Activated CD4-positive, alpha-beta T cell treated with anti-CD3 and anti-CD28 coated beads, Interleukin-2, amount 10 ng/mL, durations not matched to agents 24 days and 14 days (primary cell): Measurements from ENCODE around the gene HAUS1. TPM values are rescaled to one million over a fixed set of nuclear protein-coding genes. Genes with fewer than 3 reads are reported as not detected.

Experiments used
- DNase-seq: peaks from one replicate; pipeline ENCODE4 v3.0.0; 2022
- H3K27ac Mint-ChIP-seq: one replicate; pipeline ENCODE4 v1.8.0; 2022; ENCODE audit warnings: mild to moderate bottlenecking, mixed read lengths
- H3K27me3 Mint-ChIP-seq: one replicate; pipeline ENCODE4 v1.8.0; 2022; ENCODE audit warnings: mixed read lengths
- H3K36me3 Mint-ChIP-seq: one replicate; pipeline ENCODE4 v1.8.0; 2022; ENCODE audit warnings: low read depth, mild to moderate bottlenecking, mixed read lengths
- H3K4me1 Mint-ChIP-seq: one replicate; pipeline ENCODE4 v1.8.0; 2021; ENCODE audit warnings: mixed read lengths
- H3K4me3 Mint-ChIP-seq: one replicate; pipeline ENCODE4 v1.8.0; 2022; ENCODE audit warnings: mild to moderate bottlenecking, moderate library complexity, mixed read lengths
- H3K9me3 Mint-ChIP-seq: one replicate; pipeline ENCODE4 v1.8.0; 2021; ENCODE audit warnings: mixed read lengths
- intact Hi-C: fragments of 100-400 bp; cut with micrococcal nuclease; formaldehyde crosslinking; loops from one replicate; pipeline ENCODE4 v1.15.1; 2023
- total RNA-seq: library from RNA; stranded (reverse); gene quantifications from 2 replicates; pipeline ENCODE4 v1.2.3, GENCODE V29; 2022

The HAUS1 gene
- total RNA-seq, 1 donor from 2014 or later = 49.6 TPM

DNA sequence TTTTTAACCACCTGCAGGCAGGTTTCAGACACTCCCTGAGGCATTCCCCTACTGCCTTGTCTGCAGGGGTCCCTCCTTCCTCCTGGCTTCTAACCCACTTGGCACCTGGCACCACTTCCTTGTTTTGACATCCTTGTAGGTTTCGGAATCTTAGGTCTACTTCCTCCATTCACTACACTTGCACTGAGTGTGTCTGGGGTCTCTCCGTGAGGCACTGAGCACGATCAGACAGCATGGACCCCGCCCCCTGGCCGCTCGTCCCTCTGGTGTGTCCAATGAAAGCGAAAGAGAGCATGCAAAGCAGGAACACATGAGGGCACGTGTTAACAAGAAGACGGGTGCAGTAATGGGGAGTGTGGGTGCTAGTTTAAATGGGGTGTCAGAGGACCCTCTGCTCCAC, 63.8 kb downstream of the HAUS1 start:
- intact Hi-C loops = no loop called here
- Mint-ChIP-seq H3K27ac (peak overlapping the region; percentile 89), H3K9me3 (peaks cover 3% of the 10 kb centered on the region)

DNA sequence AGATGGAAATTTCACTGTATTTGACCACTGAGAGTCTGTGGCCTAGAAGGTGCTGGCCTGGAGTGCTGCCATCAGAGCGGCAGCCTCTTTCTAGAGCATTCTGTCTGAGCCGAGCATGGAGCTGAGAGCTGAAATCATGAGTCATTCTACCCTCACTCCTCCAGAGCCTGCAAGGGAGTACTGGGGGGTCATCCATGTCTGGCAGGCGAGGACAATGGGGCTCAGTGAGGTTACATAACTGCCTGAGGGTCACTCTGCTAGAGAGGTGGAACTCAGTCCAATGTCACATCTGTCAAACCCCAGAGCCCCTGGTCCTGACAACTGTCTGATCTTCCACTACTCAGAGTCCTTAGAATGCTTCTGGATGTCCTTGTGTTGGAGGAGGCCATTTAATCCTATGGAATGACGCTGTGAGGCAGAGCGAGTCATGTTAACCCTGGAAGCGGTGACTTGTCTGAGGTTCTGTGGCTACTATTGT, 65.3 kb downstream of the HAUS1 start:
- Mint-ChIP-seq H3K9me3 (peaks cover 3% of the 10 kb centered on the region), H3K36me3 (peaks cover 2% of the 10 kb centered on the region), H3K4me1 (peaks cover 36% of the 10 kb centered on the region), H3K27me3 (peaks cover 2% of the 10 kb centered on the region), H3K4me3 (no peak overlapping the region), H3K27ac (peak overlapping the region; percentile 35)
- intact Hi-C loops = no loop called here
- no peak for DNase-seq

More for the DNA sequence above, 63.8 kb downstream of the HAUS1 start:
- no peaks in the 10 kb centered on the region for H3K36me3 Mint-ChIP-seq
- peak; percentile 84 for DNase-seq
- peaks cover 2% of the 10 kb centered on the region for H3K27me3 Mint-ChIP-seq
- H3K4me3 Mint-ChIP-seq = peak overlapping the region; percentile 65
- H3K4me1 Mint-ChIP-seq = peaks cover 34% of the 10 kb centered on the region

GRCh38 chr18:46171331-46171730, 67.1 kb downstream of the HAUS1 start:
- H3K27me3 Mint-ChIP-seq = peaks cover 2% of the 10 kb centered on the region
- DNase-seq = no peak
- H3K4me1 Mint-ChIP-seq = peaks cover 47% of the 10 kb centered on the region
- H3K9me3 Mint-ChIP-seq = peaks cover 3% of the 10 kb centered on the region
- no peak overlapping the region for H3K27ac Mint-ChIP-seq
- H3K36me3 Mint-ChIP-seq = peaks cover 9% of the 10 kb centered on the region
- intact Hi-C loops = loop anchor here (5.0 to 10.0 kb wide), 2 partner anchors 161 to 743 kb away; partner anchors contain the start of genes KATNAL2 and PIAS2
- no peak overlapping the region for H3K4me3 Mint-ChIP-seq

DNA sequence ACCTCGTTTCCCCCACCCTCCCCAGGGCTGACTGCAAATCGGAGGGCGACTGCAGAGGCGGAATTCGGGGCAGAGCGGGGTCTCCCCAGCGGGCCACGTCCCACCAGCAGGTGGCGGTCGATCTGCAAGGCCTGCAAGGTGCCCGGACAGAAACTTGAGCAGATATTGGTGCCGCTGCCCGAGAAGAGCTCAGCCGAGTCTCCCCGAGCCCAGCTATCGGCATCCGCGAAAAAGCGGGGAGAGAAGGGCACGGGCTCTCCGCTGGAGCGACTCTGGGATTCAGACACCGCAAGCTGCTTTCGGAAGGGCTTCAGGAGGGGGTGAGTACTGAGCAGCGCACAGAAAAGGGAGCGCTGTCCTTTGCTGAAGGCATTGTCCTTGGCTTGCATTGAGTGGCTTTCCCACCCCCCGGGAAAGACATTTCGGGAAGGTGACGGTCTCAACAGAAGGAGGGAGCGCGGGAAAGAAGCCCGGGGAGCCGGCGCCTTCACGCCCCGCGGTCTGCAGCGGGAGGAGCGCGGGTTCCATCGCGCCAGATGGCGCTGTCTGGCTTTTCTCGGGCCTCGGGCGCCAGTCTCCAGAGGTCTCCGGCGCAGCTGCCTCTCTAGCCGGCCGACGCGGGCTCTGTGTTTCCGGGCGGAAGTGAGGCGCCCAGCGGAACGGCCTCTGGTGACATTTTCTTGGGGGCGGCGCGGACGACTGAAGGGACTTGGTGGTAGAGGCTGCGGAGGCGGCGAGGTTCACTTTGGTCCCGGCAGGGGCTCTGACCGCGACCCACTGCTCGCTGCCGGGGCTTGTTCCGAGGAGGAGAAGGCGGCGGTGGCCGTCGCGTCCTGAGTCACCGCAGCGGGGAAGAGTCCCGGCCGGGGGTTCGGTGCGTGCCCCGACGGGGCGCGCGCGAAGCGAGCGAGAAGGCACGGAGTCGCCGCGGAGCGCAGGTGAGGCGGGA, 69.5 kb downstream of the HAUS1 start:
- H3K9me3 Mint-ChIP-seq = no peaks in the 10 kb centered on the region
- intact Hi-C loops = loop anchor here (1.0 to 10.0 kb wide), 7 partner anchors 17 to 741 kb away; partner anchors contain the start of genes ATP5F1A, KATNAL2 and PIAS2
- H3K4me1 Mint-ChIP-seq = peaks cover 48% of the 10 kb centered on the region
- peak; percentile 98 for DNase-seq
- H3K27ac Mint-ChIP-seq = peak overlapping the region; percentile 96
- peak overlapping the region; percentile 96 for H3K4me3 Mint-ChIP-seq
- peaks cover 16% of the 10 kb centered on the region for H3K36me3 Mint-ChIP-seq
- peaks cover 2% of the 10 kb centered on the region for H3K27me3 Mint-ChIP-seq

- DNase-seq = peak; percentile 83
- H3K4me3 Mint-ChIP-seq = peak overlapping the region; percentile 96
- H3K27ac Mint-ChIP-seq = peak overlapping the region; percentile 96
- intact Hi-C loops = loop anchor here (2.0 to 10.0 kb wide), 4 partner anchors 26 to 740 kb away; partner anchors contain the start of genes ATP5F1A, KATNAL2 and PIAS2
- H3K36me3 Mint-ChIP-seq = peaks cover 18% of the 10 kb centered on the region
- H3K9me3 Mint-ChIP-seq = no peaks in the 10 kb centered on the region
- peaks cover 43% of the 10 kb centered on the region for H3K4me1 Mint-ChIP-seq
- peaks cover 2% of the 10 kb centered on the region for H3K27me3 Mint-ChIP-seq
These were observed 70.3 kb downstream of the HAUS1 start for GRCh38 chr18:46174342-46175041.

- H3K27me3 Mint-ChIP-seq = peaks cover 2% of the 10 kb centered on the region
- peak overlapping the region; percentile 96 for H3K4me3 Mint-ChIP-seq
- peaks cover 50% of the 10 kb centered on the region for H3K4me1 Mint-ChIP-seq
- no peaks in the 10 kb centered on the region for H3K9me3 Mint-ChIP-seq
- DNase-seq = no peak
- peak overlapping the region; percentile 11 for H3K27ac Mint-ChIP-seq
- H3K36me3 Mint-ChIP-seq = peaks cover 24% of the 10 kb centered on the region
- intact Hi-C loops = loop anchor here (10.0 kb wide), 1 partner anchor 739 kb away; the partner anchor contains the start of genes KATNAL2 and PIAS2
These were observed 71.8 kb downstream of the HAUS1 start for GRCh38 chr18:46176001-46176400.

Other genes starting within 250 kb of the HAUS1 start
- gene EPG5, start 137.1 kb upstream of the HAUS1 start, total RNA-seq = 14.9 and 15.5 TPM in 2 replicates
- gene PSTPIP2, start 32.1 kb upstream of the HAUS1 start, total RNA-seq = 27.5 and 29.2 TPM in 2 replicates
- gene ATP5F1A, start 6.1 kb upstream of the HAUS1 start, total RNA-seq = 440 and 443 TPM in 2 replicates